ENCODE data around the gene LENEP. TPM values are rescaled to one million over a fixed set of nuclear protein-coding genes. Genes with fewer than 3 reads are reported as not detected.

LENEP gene
- total and polyA plus RNA-seq, 12 donors, result 0.44 TPM; not detected in 11

DNA sequence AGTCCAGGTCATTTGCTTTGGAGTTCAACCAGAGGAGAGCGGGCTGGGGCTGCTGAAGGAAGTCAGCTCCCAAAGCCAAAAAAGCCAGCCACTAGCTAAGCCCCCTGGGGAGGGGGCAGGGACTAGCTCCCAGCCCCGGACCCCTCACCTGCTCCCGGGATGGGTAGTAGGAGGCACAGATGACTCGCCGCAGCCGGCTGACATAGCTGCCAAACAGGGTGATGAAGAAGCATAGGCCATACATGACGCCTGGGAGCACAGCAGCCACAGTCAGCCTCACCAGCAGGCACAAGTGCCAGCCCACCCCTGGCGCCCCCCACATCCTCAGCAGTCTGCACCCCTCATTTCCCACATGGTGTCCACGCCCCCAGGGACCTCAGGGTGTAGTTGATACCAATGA is 32.8 kb downstream of the LENEP start:
- H3K9me3 ChIP-seq (replicated peaks in 1 of 3), result no peaks in the 10 kb centered on the region
- intact Hi-C loops (cut with DNase I), result no loop called here
- H3K4me3 ChIP-seq, result no peak overlapping the region
- DNase-seq, result no peak
- no peaks in the 10 kb centered on the region for H3K4me1 ChIP-seq (replicated peaks in 1 of 2)
- no peaks in the 10 kb centered on the region for H3K27me3 ChIP-seq
- no peaks in the 10 kb centered on the region for H3K36me3 ChIP-seq (replicated peaks in 1 of 2)
- no peak overlapping the region for H3K27ac ChIP-seq
- TF ChIP-seq POLR2A (IDR thresholded peaks at IDR 0.05), result no peak
- TF ChIP-seq, protein P1, sequence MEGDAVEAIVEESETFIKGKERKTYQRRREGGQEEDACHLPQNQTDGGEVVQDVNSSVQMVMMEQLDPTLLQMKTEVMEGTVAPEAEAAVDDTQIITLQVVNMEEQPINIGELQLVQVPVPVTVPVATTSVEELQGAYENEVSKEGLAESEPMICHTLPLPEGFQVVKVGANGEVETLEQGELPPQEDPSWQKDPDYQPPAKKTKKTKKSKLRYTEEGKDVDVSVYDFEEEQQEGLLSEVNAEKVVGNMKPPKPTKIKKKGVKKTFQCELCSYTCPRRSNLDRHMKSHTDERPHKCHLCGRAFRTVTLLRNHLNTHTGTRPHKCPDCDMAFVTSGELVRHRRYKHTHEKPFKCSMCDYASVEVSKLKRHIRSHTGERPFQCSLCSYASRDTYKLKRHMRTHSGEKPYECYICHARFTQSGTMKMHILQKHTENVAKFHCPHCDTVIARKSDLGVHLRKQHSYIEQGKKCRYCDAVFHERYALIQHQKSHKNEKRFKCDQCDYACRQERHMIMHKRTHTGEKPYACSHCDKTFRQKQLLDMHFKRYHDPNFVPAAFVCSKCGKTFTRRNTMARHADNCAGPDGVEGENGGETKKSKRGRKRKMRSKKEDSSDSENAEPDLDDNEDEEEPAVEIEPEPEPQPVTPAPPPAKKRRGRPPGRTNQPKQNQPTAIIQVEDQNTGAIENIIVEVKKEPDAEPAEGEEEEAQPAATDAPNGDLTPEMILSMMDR (IDR thresholded peaks at IDR 0.05), result no peak
- WGBS, 4 donors, result 58 to 80% (median 61%) methylated on average over 1 to 9 of the region's 9 CpGs

DNA sequence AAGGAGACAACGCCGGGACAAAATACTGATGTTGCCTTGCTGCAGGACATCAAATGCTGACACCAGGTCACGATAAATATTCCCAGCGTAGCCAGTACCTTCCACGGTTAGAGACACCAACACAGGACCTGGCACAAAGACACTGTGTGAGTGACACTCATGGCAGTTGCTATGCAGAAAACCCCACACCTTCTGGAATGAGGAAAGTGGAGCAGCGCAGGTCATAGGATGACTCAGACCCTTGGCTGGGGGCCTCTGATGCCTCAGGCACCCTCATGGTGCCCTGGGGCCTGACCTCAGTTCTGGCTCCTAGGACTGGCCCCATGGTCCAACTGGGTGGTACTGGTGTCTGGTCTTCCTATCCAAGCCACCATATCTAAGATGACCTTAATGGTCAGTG is 33.2 kb downstream of the LENEP start:
- Histone ChIP-seq H3K27ac (no peak overlapping the region), H3K4me1 (replicated peaks in 1 of 2) (no peaks in the 10 kb centered on the region), H3K4me3 (no peak overlapping the region), H3K9me3 (replicated peaks in 1 of 3) (no peaks in the 10 kb centered on the region), H3K36me3 (replicated peaks in 1 of 2) (no peaks in the 10 kb centered on the region), H3K27me3 (no peaks in the 10 kb centered on the region)
- DNase-seq, result peak in 3 of 7 donors; percentile 48 to 56 (median 54)
- WGBS, 4 donors, result 61 to 82% (median 79%) methylated on average over 4 to 6 of the region's 6 CpGs
- intact Hi-C loops (cut with DNase I), result no loop called here
- TF ChIP-seq, protein P1 (IDR thresholded peaks at IDR 0.05), result no peak
- no peak for TF ChIP-seq POLR2A (IDR thresholded peaks at IDR 0.05)

DNA sequence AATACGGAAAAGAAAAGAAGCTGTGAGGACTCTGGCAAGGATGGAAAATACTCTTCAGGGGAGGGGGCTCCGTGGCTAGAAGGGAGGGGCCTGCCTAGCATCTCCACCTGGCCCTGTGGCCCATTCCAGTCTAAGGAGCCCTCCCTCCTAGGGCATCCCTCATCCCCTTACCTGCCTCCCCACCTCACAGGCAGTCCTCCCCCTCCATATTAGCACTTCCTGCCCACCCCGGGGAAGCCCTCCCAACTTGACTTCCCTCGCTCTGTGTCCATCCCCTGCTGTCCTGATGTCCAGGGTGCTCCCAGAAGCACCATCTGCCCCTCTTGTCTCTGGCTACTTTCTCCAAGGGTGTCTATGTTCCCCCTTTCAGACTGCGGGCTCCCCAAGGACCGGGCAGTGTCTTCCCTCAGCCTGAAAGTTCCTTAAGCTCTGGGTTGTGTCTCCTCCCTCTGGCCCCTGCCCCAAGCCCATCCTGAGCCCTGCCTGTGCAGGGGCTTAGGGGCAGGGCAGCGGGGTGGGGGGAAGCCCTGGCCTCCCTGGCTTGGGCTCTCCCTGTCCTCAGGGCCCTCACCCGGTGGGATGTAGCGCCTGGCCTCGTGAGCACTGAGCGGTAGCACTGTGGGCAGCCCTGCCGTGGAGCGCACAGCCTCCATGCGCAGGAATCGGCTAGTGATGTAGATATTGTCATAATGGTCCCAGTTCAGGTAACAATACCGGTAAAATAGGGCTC is 36.3 kb downstream of the LENEP start:
- WGBS, 4 donors, result 86 to 92% (median 89%) methylated on average over 5 to 16 of the region's 16 CpGs
- no peak for TF ChIP-seq POLR2A (IDR thresholded peaks at IDR 0.05)
- TF ChIP-seq, protein P1 (IDR thresholded peaks at IDR 0.05), result no peak
- DNase-seq, result no peak
- no peaks in the 10 kb centered on the region for H3K9me3 ChIP-seq (replicated peaks in 1 of 3)
- intact Hi-C loops (cut with DNase I), result no loop called here
- H3K36me3 ChIP-seq (replicated peaks in 1 of 2), result no peaks in the 10 kb centered on the region
- no peaks in the 10 kb centered on the region for H3K4me1 ChIP-seq (replicated peaks in 1 of 2)
- H3K4me3 ChIP-seq, result no peak overlapping the region
- no peaks in the 10 kb centered on the region for H3K27me3 ChIP-seq
- H3K27ac ChIP-seq, result no peak overlapping the region

DNA sequence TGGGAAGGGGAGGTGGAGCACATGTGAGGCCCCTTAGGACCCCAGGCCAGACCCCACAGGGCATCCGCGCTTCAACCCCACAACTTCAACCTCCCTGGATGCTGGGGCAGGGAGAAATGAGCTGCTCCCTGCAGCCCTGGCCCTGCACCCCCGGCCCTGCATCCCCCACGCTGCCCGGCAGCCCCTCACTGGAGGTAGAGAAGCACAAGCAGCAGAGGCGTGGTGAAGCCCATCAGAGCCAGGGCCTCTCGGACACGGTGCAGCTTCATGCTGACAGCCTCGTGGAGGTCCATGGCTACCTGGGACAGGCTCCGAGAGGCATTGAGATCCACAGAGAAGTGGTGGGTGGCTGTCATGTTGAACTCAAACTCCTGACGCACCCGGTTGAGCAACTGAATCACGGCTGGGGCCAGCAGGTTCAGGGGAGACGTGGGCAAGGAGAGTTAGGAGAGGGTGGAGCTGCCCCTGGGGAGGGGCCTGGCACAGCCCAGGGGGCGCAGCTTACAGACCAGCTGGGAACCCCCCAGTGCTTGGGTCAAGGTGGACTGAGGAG is 36.9 kb downstream of the LENEP start:
- Histone ChIP-seq H3K4me1 (replicated peaks in 1 of 2) (no peaks in the 10 kb centered on the region), H3K27me3 (no peaks in the 10 kb centered on the region), H3K9me3 (replicated peaks in 1 of 3) (no peaks in the 10 kb centered on the region), H3K36me3 (replicated peaks in 1 of 2) (no peaks in the 10 kb centered on the region), H3K27ac (no peak overlapping the region), H3K4me3 (no peak overlapping the region)
- no peak for DNase-seq
- 87 to 93% (median 90%) methylated on average over 7 to 15 of the region's 15 CpGs for WGBS, 4 donors
- TF ChIP-seq POLR2A (IDR thresholded peaks at IDR 0.05), result no peak
- TF ChIP-seq, protein P1 (IDR thresholded peaks at IDR 0.05), result no peak
- intact Hi-C loops (cut with DNase I), result no loop called here
